IMR-90 (cell line): ENCODE measurements around the gene CEP152. TPM values are rescaled to one million over a fixed set of nuclear protein-coding genes. Genes with fewer than 3 reads are reported as not detected.

Experiments used
- ATAC-seq: fragments of 200-7000 bp; cut with Tn5 transposase; 2 replicates; pipeline ENCODE4 v1.9.1; 2020; ENCODE audit warnings: low read depth, mild to moderate bottlenecking, moderate library complexity
- BruUV-seq: library from RNA; stranded (reverse); fragments of 400-500 nt; replicated peaks from 2 replicates; lab custom pipeline; 2021; lab: Mats Ljungman, UMichigan
- CTCF ChIA-PET: fragments of 300-600 bp; formaldehyde crosslinking; extraction: SDS; loops from one replicate; lab custom pipeline; 2021; ENCODE audit warnings: antibody characterized with exemption; lab: Yijun Ruan, JAX
- POLR2A ChIA-PET: fragments of 300-600 bp; sonication (Branson Sonifier 250); formaldehyde crosslinking; loops from one replicate; lab custom pipeline; 2022; ENCODE audit warnings: antibody characterized with exemption; ENCODE audit not compliant: unreplicated experiment; lab: Charles Lee
- DNase-seq: peaks from one replicate; pipeline ENCODE4 v3.0.0; 2013
- H2AFZ ChIP-seq: replicated peaks from 2 replicates; pipeline ENCODE3; 2013; ENCODE audit warnings: low read length, mild to moderate bottlenecking; ENCODE audit not compliant: poor library complexity
- H2AK5ac ChIP-seq: 2 replicates; pipeline ENCODE4 v1.6.1; 2013; ENCODE audit warnings: low read depth, low read length, inconsistent platforms
- H2AK9ac ChIP-seq: replicated peaks from 2 replicates; pipeline ENCODE3; 2013; ENCODE audit warnings: mild to moderate bottlenecking, low read depth, low read length, moderate library complexity; ENCODE audit not compliant: poor library complexity
- H2BK120ac ChIP-seq: 2 replicates; pipeline ENCODE4 v1.6.1; 2013; ENCODE audit warnings: low read depth, low read length, inconsistent platforms
- H2BK15ac ChIP-seq: 3 replicates; pipeline ENCODE4 v1.6.1; 2013; ENCODE audit warnings: low read depth, low read length, inconsistent platforms
- H2BK20ac ChIP-seq: 2 replicates; pipeline ENCODE4 v1.6.1; 2013; ENCODE audit warnings: low read depth, mild to moderate bottlenecking, inconsistent platforms, low read length, moderate library complexity
- H2BK5ac ChIP-seq: 2 replicates; pipeline ENCODE4 v1.6.1; 2013; ENCODE audit warnings: mild to moderate bottlenecking, low read depth, low read length, inconsistent platforms; ENCODE audit not compliant: poor library complexity, severe bottlenecking
- H3K14ac ChIP-seq: replicated peaks from 2 replicates; pipeline ENCODE4 v1.6.1; 2013; ENCODE audit warnings: low read depth, low read length, inconsistent platforms
- H3K18ac ChIP-seq: 2 replicates; pipeline ENCODE4 v1.6.1; 2013; ENCODE audit warnings: low read depth, low read length, control low read depth
- H3K23ac ChIP-seq: 2 replicates; pipeline ENCODE4 v1.6.1; 2013; ENCODE audit warnings: low read depth, low read length, inconsistent platforms
- H3K27ac ChIP-seq: 2 replicates; pipeline ENCODE4 v1.5.1; 2013; ENCODE audit warnings: mild to moderate bottlenecking, control low read depth, low read length; ENCODE audit not compliant: insufficient read depth
- H3K27me3 ChIP-seq: 2 replicates; pipeline ENCODE4 v1.6.1; 2013; ENCODE audit warnings: low read length; ENCODE audit not compliant: control insufficient read depth, insufficient read depth
- H3K36me3 ChIP-seq: 2 replicates; pipeline ENCODE4 v1.6.1; 2013; ENCODE audit warnings: low read length, mixed read lengths; ENCODE audit not compliant: control insufficient read depth, insufficient read depth
- H3K4ac ChIP-seq: 2 replicates; pipeline ENCODE4 v1.6.1; 2013; ENCODE audit warnings: low read depth, low read length, inconsistent platforms
- H3K4me1 ChIP-seq: 2 replicates; pipeline ENCODE4 v1.6.1; 2013; ENCODE audit warnings: low read length, mixed read lengths; ENCODE audit not compliant: control insufficient read depth, insufficient read depth
- H3K4me2 ChIP-seq: 2 replicates; pipeline ENCODE4 v1.6.1; 2013; ENCODE audit warnings: low read depth, mild to moderate bottlenecking, control low read depth, low read length, moderate library complexity
- H3K4me3 ChIP-seq: 2 replicates; pipeline ENCODE4 v1.5.1; 2013; ENCODE audit warnings: low read depth, mild to moderate bottlenecking, control low read depth, low read length, moderate library complexity; ENCODE audit not compliant: insufficient read depth
- H3K56ac ChIP-seq: 2 replicates; pipeline ENCODE4 v1.6.1; 2013; ENCODE audit warnings: low read length, inconsistent platforms; ENCODE audit not compliant: insufficient read depth; ENCODE audit errors: extremely low read depth
- H3K79me1 ChIP-seq, 2 experiments: 2 replicates each; pipeline ENCODE4 v1.6.1; 2013; ENCODE audit warnings: low read length in 2 of 2, inconsistent platforms in 1 of 2, low read depth in 1 of 2
- H3K9ac ChIP-seq: 2 replicates; pipeline ENCODE4 v1.6.1; 2013; ENCODE audit warnings: low read depth, low read length, control low read depth
- H3K9me1 ChIP-seq: 2 replicates; pipeline ENCODE4 v1.6.1; 2013; ENCODE audit warnings: low read length, inconsistent platforms; ENCODE audit not compliant: insufficient read depth
- H3K9me3 ChIP-seq: 2 replicates; pipeline ENCODE4 v1.6.1; 2013; ENCODE audit warnings: low read length; ENCODE audit not compliant: control insufficient read depth, insufficient read depth
- H4K20me1 ChIP-seq: 2 replicates; pipeline ENCODE4 v1.6.1; 2013; ENCODE audit warnings: low read length, inconsistent platforms; ENCODE audit not compliant: insufficient read depth
- H4K5ac ChIP-seq: 2 replicates; pipeline ENCODE4 v1.6.1; 2013; ENCODE audit warnings: mild to moderate bottlenecking, low read depth, low read length, control low read depth
- H4K8ac ChIP-seq, 2 experiments: 2 replicates each; pipeline ENCODE4 v1.6.1; 2013; ENCODE audit warnings: low read depth in 2 of 2, low read length in 2 of 2, control low read depth in 1 of 2, inconsistent platforms in 1 of 2
- H4K91ac ChIP-seq: 2 replicates; pipeline ENCODE4 v1.6.1; 2013; ENCODE audit warnings: low read depth, low read length, inconsistent platforms; ENCODE audit not compliant: insufficient read depth
- FOS ChIP-seq: fragments of 150-350 bp; IDR thresholded peaks from 2 replicates; pipeline ENCODE4 v1.6.1; 2016; ENCODE audit warnings: low read depth, low read length
- MXI1 ChIP-seq: IDR thresholded peaks from 2 replicates; pipeline ENCODE4 v1.6.1; 2012; ENCODE audit warnings: low read depth, mild to moderate bottlenecking, low read length, moderate library complexity, borderline replicate concordance
- SMC3 ChIP-seq: fragments of 150-350 bp; IDR thresholded peaks from 2 replicates; pipeline ENCODE4 v1.6.1; 2016; ENCODE audit warnings: low read depth, mild to moderate bottlenecking, antibody characterized with exemption, low read length, moderate library complexity
- WGBS, 2 experiments: methylation state at CpG; one replicate each; pipeline versions ENCODE4 v1.1.5 to v1.1.7; 2013; ENCODE audit warnings: missing lambda C conversion rate in 2 of 2; ENCODE audit not compliant: insufficient read length in 1 of 2; ENCODE audit errors: extremely low coverage in 2 of 2; 5-methylcytosine and 5-hydroxymethylcytosine counted together
- dilution Hi-C: fragments of 300-500 bp; cut with HindIII; formaldehyde crosslinking; loops from one replicate; pipeline ENCODE4 v1.14.3; 2018; ENCODE audit warnings: low sequenced_read_pairs; ENCODE audit not compliant: unreplicated experiment
- in situ Hi-C: fragments of 300-500 bp; cut with MboI; formaldehyde crosslinking; loops from 3 replicates; pipeline ENCODE4 v1.14.3; 2019; ENCODE audit warnings: low sequenced_read_pairs, inconsistent platforms, mixed read lengths
- intact Hi-C: fragments of 100-400 bp; cut with micrococcal nuclease; formaldehyde crosslinking; loops from 2 replicates; pipeline ENCODE4 v1.10.0; 2022
- polyA plus RNA-seq, 3 experiments: library from polyadenylated mRNA; depleted of rRNA; stranded (reverse); fragments of >200 nt; gene quantifications; 2 replicates each; pipeline ENCODE4 v1.2.3, GENCODE V29; 2012; ENCODE audit warnings: low replicate concordance in 1 of 3
- total RNA-seq: library from RNA; depleted of rRNA; stranded (reverse); fragments of >200 nt; gene quantifications from 2 replicates; pipeline ENCODE4 v1.2.3, GENCODE V29; 2012

Gene CEP152
- total and polyA plus RNA-seq, 2 of the 4 experiments (the other 2 are of a cell fraction): 2.1 to 7.3 TPM

GRCh38 chr15:48695827-48696573, 114.9 kb downstream of the CEP152 start:
- no peak overlapping the region for H3K4me3 ChIP-seq
- peak overlapping the region; percentile 81 for H3K4ac ChIP-seq
- CTCF ChIA-PET: interaction anchor here (0.6 to 1.5 kb wide), 2 partner anchors 27 to 32 kb away, joined by 3 read pairs; no protein-coding TSS in a partner anchor
- H3K14ac ChIP-seq: peak overlapping the region; percentile 85
- H2AFZ ChIP-seq: no peak overlapping the region
- peak overlapping the region; percentile 97 for H2BK20ac ChIP-seq
- dilution Hi-C loops: no loop called here
- H3K56ac ChIP-seq: 0 out of 2 replicates have a peak overlapping the region, but pooled peaks have one; percentile 22
- in situ Hi-C loops: no loop called here
- peak overlapping the region; percentile 94 for H2AK5ac ChIP-seq
- no peak overlapping the region for H2AK9ac ChIP-seq
- H3K9ac ChIP-seq: no peak overlapping the region
- H3K27me3 ChIP-seq: no peaks in the 10 kb centered on the region
- H4K5ac ChIP-seq: peak overlapping the region; percentile 77; the same call in 1 of the 2 replicates
- ATAC-seq (no peak), DNase-seq (no peak)
- no peak overlapping the region; the same call in 1 of the 2 replicates for H3K27ac ChIP-seq
- peak overlapping the region; percentile 74; the same call in 1 of the 2 replicates for H3K23ac ChIP-seq
- H4K91ac ChIP-seq: peak overlapping the region; percentile 73
- H4K8ac ChIP-seq: peak overlapping the region; percentile 4 to 61; a peak in 2 of 4 replicates
- H2BK5ac ChIP-seq: peak overlapping the region; percentile 59
- no peaks in the 10 kb centered on the region for H4K20me1 ChIP-seq
- peak overlapping the region; percentile 85 for H2BK15ac ChIP-seq
- POLR2A ChIA-PET: interaction anchor here (0.6 kb wide), 1 partner anchor 44 kb away, joined by 9 read pairs; no protein-coding TSS in a partner anchor
- H3K9me1 ChIP-seq: peaks cover 21% of the 10 kb centered on the region
- TF ChIP-seq FOS: no peak
- TF ChIP-seq SMC3: no peak
- TF ChIP-seq MXI1: no peak
- no CpG with 5 or more reads among the region's 6 CpGs for WGBS, 2 experiments
- H3K9me3 ChIP-seq: no peaks in the 10 kb centered on the region
- H3K4me1 ChIP-seq: peaks cover 11% of the 10 kb centered on the region
- peak overlapping the region; percentile 90 for H2BK120ac ChIP-seq
- BruUV-seq: no TSS peak
- peaks cover 0 to 10% of the 10 kb centered on the region in 2 experiments; a peak in 2 of 4 replicates for H3K79me1 ChIP-seq
- intact Hi-C loops: no loop called here
- H3K36me3 ChIP-seq: no peaks in the 10 kb centered on the region
- H3K4me2 ChIP-seq: no peak overlapping the region
- peak overlapping the region; percentile 95; the same call in 1 of the 2 replicates for H3K18ac ChIP-seq
